ENCODE measurements around the gene HOXB8. TPM values are rescaled to one million over a fixed set of nuclear protein-coding genes. Genes with fewer than 3 reads are reported as not detected.

HOXB8 gene
- total RNA-seq (0.85 TPM), polyA plus RNA-seq (1.2 TPM)

- H3K36me3 ChIP-seq (ENCODE audit: insufficient read depth): no peaks in the 10 kb centered on the region
- H3K4me1 ChIP-seq (ENCODE audit: insufficient read depth): no peaks in the 10 kb centered on the region
- 15% methylated on average over 41 of the region's 41 CpGs for WGBS
- H3K27ac ChIP-seq (ENCODE audit: low read depth): no peak within 1 kb of the TSS
- peak within 1 kb of the TSS; percentile 15 for H3K4me3 ChIP-seq (ENCODE audit: low read depth, low read length)
- no peak for DNase-seq (ENCODE audit: extremely low spot score)
Observed at GRCh38 chr17:48615047-48615962, at the start of gene HOXB8. Gene HOXB8, minus strand, starts transcription at chr17:48615292. Its CDS starts 588 bp downstream, at chr17:48614704.

- Histone ChIP-seq H3K27ac (ENCODE audit: low read depth) (no peak overlapping the region), H3K4me3 (ENCODE audit: low read depth, low read length) (no peak overlapping the region), H3K4me1 (ENCODE audit: insufficient read depth) (no peaks in the 10 kb centered on the region), H3K36me3 (ENCODE audit: insufficient read depth) (no peaks in the 10 kb centered on the region)
- no peak for DNase-seq (ENCODE audit: extremely low spot score)
- 67% methylated on average over 8 of the region's 8 CpGs for WGBS
Observed at GRCh38 chr17:48663134-48663924, 48.2 kb upstream of the HOXB8 start.

- no peaks in the 10 kb centered on the region for H3K4me1 ChIP-seq (ENCODE audit: insufficient read depth)
- no peak overlapping the region for H3K4me3 ChIP-seq (ENCODE audit: low read depth, low read length)
- no peaks in the 10 kb centered on the region for H3K36me3 ChIP-seq (ENCODE audit: insufficient read depth)
- DNase-seq (ENCODE audit: extremely low spot score): no peak
- H3K27ac ChIP-seq (ENCODE audit: low read depth): no peak overlapping the region
Observed at GRCh38 chr17:48655913-48656312, 40.8 kb upstream of the HOXB8 start.

GRCh38 chr17:48649741-48650140 is 34.6 kb upstream of the HOXB8 start:
- no peak for DNase-seq (ENCODE audit: extremely low spot score)
- Histone ChIP-seq H3K36me3 (ENCODE audit: insufficient read depth) (no peaks in the 10 kb centered on the region), H3K4me1 (ENCODE audit: insufficient read depth) (no peaks in the 10 kb centered on the region), H3K27ac (ENCODE audit: low read depth) (no peak overlapping the region), H3K4me3 (ENCODE audit: low read depth, low read length) (no peak overlapping the region)
- WGBS: 93% methylated on average over 1 of the region's 1 CpG

GRCh38 chr17:48647963-48648245 is 32.8 kb upstream of the HOXB8 start:
- 75% methylated on average over 1 of the region's 1 CpG for WGBS
- no peak for DNase-seq (ENCODE audit: extremely low spot score)
- Histone ChIP-seq H3K27ac (ENCODE audit: low read depth) (no peak overlapping the region), H3K4me3 (ENCODE audit: low read depth, low read length) (no peak overlapping the region), H3K36me3 (ENCODE audit: insufficient read depth) (no peaks in the 10 kb centered on the region), H3K4me1 (ENCODE audit: insufficient read depth) (no peaks in the 10 kb centered on the region)

- WGBS: under 1% methylated on average over 30 of the region's 30 CpGs
- no peaks in the 10 kb centered on the region for H3K4me1 ChIP-seq (ENCODE audit: insufficient read depth)
- no peaks in the 10 kb centered on the region for H3K36me3 ChIP-seq (ENCODE audit: insufficient read depth)
- H3K27ac ChIP-seq (ENCODE audit: low read depth): no peak overlapping the region
- peak overlapping the region; percentile 36 for H3K4me3 ChIP-seq (ENCODE audit: low read depth, low read length)
- DNase-seq (ENCODE audit: extremely low spot score): no peak
Observed at GRCh38 chr17:48647103-48647962, 32.2 kb upstream of the HOXB8 start.

GRCh38 chr17:48646183-48647102 is 31.4 kb upstream of the HOXB8 start:
- no peak for DNase-seq (ENCODE audit: extremely low spot score)
- WGBS: 2% methylated on average over 80 of the region's 80 CpGs
- Histone ChIP-seq H3K4me1 (ENCODE audit: insufficient read depth) (no peaks in the 10 kb centered on the region), H3K27ac (ENCODE audit: low read depth) (no peak overlapping the region), H3K36me3 (ENCODE audit: insufficient read depth) (no peaks in the 10 kb centered on the region), H3K4me3 (ENCODE audit: low read depth, low read length) (peak overlapping the region; percentile 36)

- Histone ChIP-seq H3K27ac (ENCODE audit: low read depth) (no peak overlapping the region), H3K4me1 (ENCODE audit: insufficient read depth) (no peaks in the 10 kb centered on the region), H3K4me3 (ENCODE audit: low read depth, low read length) (peak overlapping the region; percentile 36), H3K36me3 (ENCODE audit: insufficient read depth) (no peaks in the 10 kb centered on the region)
- DNase-seq (ENCODE audit: extremely low spot score): no peak
- 24% methylated on average over 14 of the region's 14 CpGs for WGBS
Observed at GRCh38 chr17:48645639-48646182, 30.6 kb upstream of the HOXB8 start.

- H3K36me3 ChIP-seq (ENCODE audit: insufficient read depth): no peaks in the 10 kb centered on the region
- no peak overlapping the region for H3K4me3 ChIP-seq (ENCODE audit: low read depth, low read length)
- 36% methylated on average over 6 of the region's 6 CpGs for WGBS
- H3K4me1 ChIP-seq (ENCODE audit: insufficient read depth): no peaks in the 10 kb centered on the region
- no peak overlapping the region for H3K27ac ChIP-seq (ENCODE audit: low read depth)
- DNase-seq (ENCODE audit: extremely low spot score): no peak
Observed at GRCh38 chr17:48644910-48645557, 29.9 kb upstream of the HOXB8 start.

GRCh38 chr17:48644159-48644558 is 29.1 kb upstream of the HOXB8 start:
- Histone ChIP-seq H3K27ac (ENCODE audit: low read depth) (no peak overlapping the region), H3K36me3 (ENCODE audit: insufficient read depth) (no peaks in the 10 kb centered on the region), H3K4me3 (ENCODE audit: low read depth, low read length) (no peak overlapping the region), H3K4me1 (ENCODE audit: insufficient read depth) (no peaks in the 10 kb centered on the region)
- no peak for DNase-seq (ENCODE audit: extremely low spot score)
- 85% methylated on average over 1 of the region's 1 CpG for WGBS

- Histone ChIP-seq H3K27ac (ENCODE audit: low read depth) (no peak overlapping the region), H3K4me1 (ENCODE audit: insufficient read depth) (no peaks in the 10 kb centered on the region), H3K4me3 (ENCODE audit: low read depth, low read length) (no peak overlapping the region), H3K36me3 (ENCODE audit: insufficient read depth) (no peaks in the 10 kb centered on the region)
- no peak for DNase-seq (ENCODE audit: extremely low spot score)
Observed at GRCh38 chr17:48643697-48644012, 28.6 kb upstream of the HOXB8 start.
